ENCODE measurements around the gene VAPB. TPM values are rescaled to one million over a fixed set of nuclear protein-coding genes. Genes with fewer than 3 reads are reported as not detected.
"Not testable (repeated sequence)": the region's sequence is repeated elsewhere in the genome, so short reads cannot be mapped to it uniquely, and the experiment has no call there.

VAPB gene
- total RNA-seq, 1 donor from 2014 or later = 40.9 TPM

DNA sequence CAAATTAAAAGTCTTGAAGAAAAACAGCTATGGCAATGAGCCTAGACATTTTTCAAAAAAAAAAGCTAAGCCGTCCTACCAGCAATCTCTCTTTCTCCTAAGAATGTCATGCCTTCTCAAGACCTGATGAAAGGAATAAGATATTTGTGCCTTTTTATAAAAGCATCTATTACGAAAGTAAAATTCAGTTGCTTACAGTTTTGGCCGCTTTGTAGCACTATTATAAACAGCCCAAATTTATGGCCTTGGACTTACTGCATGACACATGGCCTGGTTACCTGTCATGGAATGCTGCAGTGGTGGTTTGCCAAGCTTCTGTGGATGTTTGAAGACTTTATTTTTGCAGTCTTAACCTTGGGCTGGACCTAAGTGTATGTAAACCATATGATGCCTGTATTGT is 22.2 kb upstream of the VAPB start:
- H3K4me3 Mint-ChIP-seq = no peak overlapping the region
- peaks cover 4% of the 10 kb centered on the region for H3K4me1 Mint-ChIP-seq (ENCODE audit: low read depth)
- intact Hi-C loops (cut with micrococcal nuclease) = no loop called here
- no peaks in the 10 kb centered on the region for H3K9me3 Mint-ChIP-seq
- H3K27me3 Mint-ChIP-seq (ENCODE audit: insufficient read depth) = no peaks in the 10 kb centered on the region
- DNase-seq (ENCODE audit: low spot score) = no peak
- peaks cover 9% of the 10 kb centered on the region for H3K36me3 Mint-ChIP-seq (ENCODE audit: low read depth)
- H3K27ac Mint-ChIP-seq = no peak overlapping the region

GRCh38 chr20:58372806-58373205 is 16.2 kb upstream of the VAPB start:
- DNase-seq (ENCODE audit: low spot score) = no peak
- Mint-ChIP-seq H3K27me3 (ENCODE audit: insufficient read depth) (peaks cover 9% of the 10 kb centered on the region), H3K4me1 (ENCODE audit: low read depth) (no peaks in the 10 kb centered on the region), H3K36me3 (ENCODE audit: low read depth) (no peaks in the 10 kb centered on the region), H3K27ac (no peak overlapping the region), H3K9me3 (no peaks in the 10 kb centered on the region), H3K4me3 (no peak overlapping the region)
- intact Hi-C loops (cut with micrococcal nuclease) = no loop called here

GRCh38 chr20:58373296-58373695 is 15.7 kb upstream of the VAPB start:
- H3K4me1 Mint-ChIP-seq (ENCODE audit: low read depth); H3K27ac Mint-ChIP-seq; H3K27me3 Mint-ChIP-seq (ENCODE audit: insufficient read depth); H3K36me3 Mint-ChIP-seq (ENCODE audit: low read depth); DNase-seq (ENCODE audit: low spot score); H3K4me3 Mint-ChIP-seq; intact Hi-C loops (cut with micrococcal nuclease); H3K9me3 Mint-ChIP-seq: not testable (repeated sequence)

GRCh38 chr20:58374027-58374850 is 14.8 kb upstream of the VAPB start:
- H3K27ac Mint-ChIP-seq = no peak overlapping the region
- no peak for DNase-seq (ENCODE audit: low spot score)
- H3K4me3 Mint-ChIP-seq = no peak overlapping the region
- intact Hi-C loops (cut with micrococcal nuclease) = no loop called here
- no peaks in the 10 kb centered on the region for H3K36me3 Mint-ChIP-seq (ENCODE audit: low read depth)
- H3K9me3 Mint-ChIP-seq = no peaks in the 10 kb centered on the region
- no peaks in the 10 kb centered on the region for H3K4me1 Mint-ChIP-seq (ENCODE audit: low read depth)
- peaks cover 15% of the 10 kb centered on the region for H3K27me3 Mint-ChIP-seq (ENCODE audit: insufficient read depth)

DNA sequence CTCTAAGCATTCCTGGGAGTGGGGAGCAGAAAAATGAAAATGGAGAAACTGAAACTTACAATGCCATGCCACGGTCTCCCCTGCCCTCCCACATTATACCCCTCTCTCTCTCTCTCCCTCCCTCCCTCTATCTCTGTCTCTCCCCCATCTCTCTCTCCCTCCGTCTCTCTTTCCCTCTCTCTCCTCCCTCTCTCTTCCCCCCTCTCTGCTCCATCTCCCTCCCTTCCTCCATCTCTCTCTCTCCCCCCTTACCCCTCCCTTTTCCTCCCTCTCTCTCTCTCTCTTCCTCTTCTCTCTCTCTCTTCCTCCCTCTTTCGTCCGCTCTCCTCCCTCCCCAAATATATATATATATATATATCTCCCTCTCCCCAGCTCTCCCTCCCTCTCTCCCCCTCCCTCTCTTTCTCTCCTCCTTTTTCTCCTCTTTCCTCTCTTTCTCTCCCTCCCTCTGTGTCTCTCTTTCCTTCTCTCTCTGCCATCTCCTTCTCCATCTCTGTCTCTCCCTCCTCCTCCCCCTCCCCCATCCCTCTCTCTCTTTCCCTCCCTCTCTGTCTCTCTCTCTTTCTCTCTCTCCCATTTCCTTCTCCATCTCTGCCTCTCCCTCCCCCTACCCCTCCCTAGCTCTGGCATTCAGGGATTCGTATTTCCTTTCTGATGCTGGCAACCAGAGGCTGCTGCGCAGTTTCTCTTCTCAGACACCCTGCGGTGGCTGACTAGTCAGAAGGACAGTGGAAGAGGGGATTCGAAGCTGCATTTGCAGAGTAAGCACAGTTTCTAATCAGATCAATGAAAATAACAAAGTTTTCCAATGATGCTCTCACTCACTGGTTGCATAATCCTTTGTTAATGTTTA is 13.9 kb upstream of the VAPB start:
- no peak overlapping the region for H3K4me3 Mint-ChIP-seq
- peaks cover 18% of the 10 kb centered on the region for H3K27me3 Mint-ChIP-seq (ENCODE audit: insufficient read depth)
- no peak overlapping the region for H3K27ac Mint-ChIP-seq
- no peaks in the 10 kb centered on the region for H3K9me3 Mint-ChIP-seq
- no peaks in the 10 kb centered on the region for H3K36me3 Mint-ChIP-seq (ENCODE audit: low read depth)
- no peaks in the 10 kb centered on the region for H3K4me1 Mint-ChIP-seq (ENCODE audit: low read depth)
- no peak for DNase-seq (ENCODE audit: low spot score)
- intact Hi-C loops (cut with micrococcal nuclease) = no loop called here

DNA sequence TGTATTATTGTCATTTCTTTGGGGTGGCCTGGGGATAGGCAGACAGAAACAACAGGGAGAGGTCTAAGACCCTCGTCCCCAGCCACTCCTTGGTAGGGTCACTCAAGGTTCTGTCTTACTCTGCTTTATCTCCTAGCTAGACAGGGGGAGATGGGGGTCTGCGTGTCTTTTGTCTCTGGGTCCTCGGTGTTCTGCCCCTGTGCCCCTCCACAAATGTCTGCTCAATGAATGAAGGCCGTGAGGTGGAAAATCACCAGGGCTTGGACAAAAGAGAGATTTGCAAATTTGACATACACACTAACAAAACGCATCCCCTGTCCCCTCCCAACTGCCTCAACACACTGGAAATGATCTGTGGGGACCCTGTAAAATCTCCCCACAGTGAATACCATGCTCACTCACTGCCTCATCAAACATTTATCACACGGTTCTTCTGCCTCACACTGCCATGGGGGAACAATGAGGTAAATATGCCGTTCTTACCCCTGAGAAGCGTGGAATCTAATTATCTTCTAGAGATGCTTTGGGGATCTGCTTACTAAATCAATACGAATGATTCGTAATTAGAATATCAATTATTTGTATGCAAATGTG is 13.2 kb upstream of the VAPB start:
- Mint-ChIP-seq H3K27ac (no peak overlapping the region), H3K36me3 (ENCODE audit: low read depth) (peaks cover under 1% of the 10 kb centered on the region), H3K9me3 (peaks cover 4% of the 10 kb centered on the region), H3K4me3 (no peak overlapping the region), H3K27me3 (ENCODE audit: insufficient read depth) (peaks cover 22% of the 10 kb centered on the region), H3K4me1 (ENCODE audit: low read depth) (no peaks in the 10 kb centered on the region)
- intact Hi-C loops (cut with micrococcal nuclease) = no loop called here
- no peak for DNase-seq (ENCODE audit: low spot score)

GRCh38 chr20:58377017-58377416 is 12.0 kb upstream of the VAPB start:
- Mint-ChIP-seq H3K4me3 (no peak overlapping the region), H3K36me3 (ENCODE audit: low read depth) (peaks cover 1% of the 10 kb centered on the region), H3K27me3 (ENCODE audit: insufficient read depth) (peaks cover 24% of the 10 kb centered on the region), H3K9me3 (peaks cover 11% of the 10 kb centered on the region), H3K4me1 (ENCODE audit: low read depth) (no peaks in the 10 kb centered on the region), H3K27ac (no peak overlapping the region)
- no peak for DNase-seq (ENCODE audit: low spot score)
- intact Hi-C loops (cut with micrococcal nuclease) = no loop called here

GRCh38 chr20:58377766-58378401 is 11.1 kb upstream of the VAPB start:
- H3K4me3 Mint-ChIP-seq = no peak overlapping the region
- no peak for DNase-seq (ENCODE audit: low spot score)
- intact Hi-C loops (cut with micrococcal nuclease) = no loop called here
- peaks cover 11% of the 10 kb centered on the region for H3K9me3 Mint-ChIP-seq
- H3K27me3 Mint-ChIP-seq (ENCODE audit: insufficient read depth) = peaks cover 25% of the 10 kb centered on the region
- no peaks in the 10 kb centered on the region for H3K4me1 Mint-ChIP-seq (ENCODE audit: low read depth)
- H3K27ac Mint-ChIP-seq = no peak overlapping the region
- H3K36me3 Mint-ChIP-seq (ENCODE audit: low read depth) = peaks cover 1% of the 10 kb centered on the region

GRCh38 chr20:58378704-58379103 is 10.3 kb upstream of the VAPB start:
- no peak overlapping the region for H3K4me3 Mint-ChIP-seq
- no peak for DNase-seq (ENCODE audit: low spot score)
- no peaks in the 10 kb centered on the region for H3K4me1 Mint-ChIP-seq (ENCODE audit: low read depth)
- H3K36me3 Mint-ChIP-seq (ENCODE audit: low read depth) = peaks cover 1% of the 10 kb centered on the region
- no peak overlapping the region for H3K27ac Mint-ChIP-seq
- peaks cover 26% of the 10 kb centered on the region for H3K27me3 Mint-ChIP-seq (ENCODE audit: insufficient read depth)
- peaks cover 11% of the 10 kb centered on the region for H3K9me3 Mint-ChIP-seq
- intact Hi-C loops (cut with micrococcal nuclease) = no loop called here

DNA sequence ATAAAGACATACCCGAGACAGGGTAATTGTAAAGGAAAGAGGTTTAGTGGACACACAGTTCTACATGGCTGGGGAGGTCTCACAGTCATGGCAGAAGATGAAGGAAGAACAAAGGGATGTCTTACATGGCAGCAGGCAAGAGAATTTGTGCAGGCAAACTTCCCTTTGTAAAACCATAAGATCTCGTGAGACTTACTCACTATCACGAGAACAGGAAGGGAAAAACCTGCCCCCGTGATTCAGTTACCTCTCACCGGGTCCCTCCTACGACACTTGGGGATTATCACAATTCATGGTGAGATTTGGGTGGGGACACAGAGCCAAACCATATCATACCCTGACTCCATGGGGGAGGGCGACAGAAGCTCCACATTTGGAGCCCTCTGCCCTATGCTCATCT is 7.4 kb upstream of the VAPB start:
- H3K36me3 Mint-ChIP-seq (ENCODE audit: low read depth) = peaks cover 1% of the 10 kb centered on the region
- no peaks in the 10 kb centered on the region for H3K4me1 Mint-ChIP-seq (ENCODE audit: low read depth)
- intact Hi-C loops (cut with micrococcal nuclease) = loop anchor here (10.0 kb wide), 2 partner anchors 783 to 987 kb away; partner anchors contain the start of genes RBM38 and ZNF831
- peaks cover 11% of the 10 kb centered on the region for H3K9me3 Mint-ChIP-seq
- DNase-seq (ENCODE audit: low spot score) = no peak
- H3K27ac Mint-ChIP-seq = no peak overlapping the region
- H3K27me3 Mint-ChIP-seq (ENCODE audit: insufficient read depth) = peaks cover 27% of the 10 kb centered on the region
- no peak overlapping the region for H3K4me3 Mint-ChIP-seq

- intact Hi-C loops (cut with micrococcal nuclease) = loop anchor here (10.0 kb wide), 2 partner anchors 783 to 987 kb away; partner anchors contain the start of genes RBM38 and ZNF831
- Mint-ChIP-seq H3K27ac (no peak overlapping the region), H3K36me3 (ENCODE audit: low read depth) (peaks cover 1% of the 10 kb centered on the region), H3K9me3 (peaks cover 11% of the 10 kb centered on the region), H3K4me3 (no peak overlapping the region), H3K27me3 (ENCODE audit: insufficient read depth) (peaks cover 29% of the 10 kb centered on the region), H3K4me1 (ENCODE audit: low read depth) (no peaks in the 10 kb centered on the region)
- no peak for DNase-seq (ENCODE audit: low spot score)
Measured at GRCh38 chr20:58382096-58382495, 6.9 kb upstream of the VAPB start.

GRCh38 chr20:58384821-58385220 is 4.2 kb upstream of the VAPB start:
- intact Hi-C loops (cut with micrococcal nuclease) = loop anchor here (5.0 to 10.0 kb wide), 3 partner anchors 62 to 990 kb away; partner anchors contain the start of genes RBM38 and ZNF831
- H3K27ac Mint-ChIP-seq = no peak overlapping the region
- H3K9me3 Mint-ChIP-seq = peaks cover 11% of the 10 kb centered on the region
- DNase-seq (ENCODE audit: low spot score) = no peak
- no peak overlapping the region for H3K4me3 Mint-ChIP-seq
- H3K27me3 Mint-ChIP-seq (ENCODE audit: insufficient read depth) = peaks cover 19% of the 10 kb centered on the region
- peaks cover 3% of the 10 kb centered on the region for H3K4me1 Mint-ChIP-seq (ENCODE audit: low read depth)
- H3K36me3 Mint-ChIP-seq (ENCODE audit: low read depth) = peaks cover 4% of the 10 kb centered on the region

All from activated T-helper 1 cell treated with anti-CD3 and anti-CD28 coated beads, Interleukin-12 subunit alpha, Interleukin-12 subunit beta, Interleukin-2, Interleukin-4 antibody, amounts not matched to agents 30 ng/mL and 10 ng/mL and 1 ng/mL, durations not matched to agents 14 hours and 24 hours and 36 hours (primary cell).